Stimulated activated CD4-positive, alpha-beta T cell treated with anti-CD3 and anti-CD28 coated beads, Interleukin-15, amount 100 ng/mL, for 48 hours (primary cell): ENCODE data around the gene OAT.
"Not testable (repeated sequence)": the region's sequence is repeated elsewhere in the genome, so short reads cannot be mapped to it uniquely, and the experiment has no call there.

Source experiments
- DNase-seq, 2 donors: peaks; one replicate each; pipeline ENCODE4 v3.0.0-alpha.2; 2020; ENCODE audit warnings: low read depth in 2 of 2

The OAT gene

GRCh38 chr10:124378881-124379471 lies 39.7 kb downstream of the OAT start:
- no peak for DNase-seq

GRCh38 chr10:124378271-124378670 lies 40.5 kb downstream of the OAT start:
- DNase-seq = no peak

- no peak for DNase-seq
These were observed 41.6 kb downstream of the OAT start for GRCh38 chr10:124377101-124377500.

GRCh38 chr10:124376411-124376810 lies 42.3 kb downstream of the OAT start:
- DNase-seq = no peak

GRCh38 chr10:124375691-124376090 lies 43.0 kb downstream of the OAT start:
- no peak for DNase-seq

- DNase-seq = no peak
These were observed 43.4 kb downstream of the OAT start for GRCh38 chr10:124375353-124375614.

- DNase-seq = no peak
These were observed 44.0 kb downstream of the OAT start for GRCh38 chr10:124374535-124375352.

GRCh38 chr10:124372899-124373298 lies 45.8 kb downstream of the OAT start:
- no peak for DNase-seq

- DNase-seq = no peak
These were observed 48.3 kb downstream of the OAT start for GRCh38 chr10:124370426-124370825.

- no peak for DNase-seq
These were observed 48.7 kb downstream of the OAT start for GRCh38 chr10:124369986-124370385.

GRCh38 chr10:124369533-124369932 lies 49.2 kb downstream of the OAT start:
- DNase-seq = not testable (repeated sequence)

- DNase-seq = no peak
These were observed 49.7 kb downstream of the OAT start for GRCh38 chr10:124369066-124369465.

- no peak for DNase-seq
These were observed 50.8 kb downstream of the OAT start for GRCh38 chr10:124367936-124368335.

- DNase-seq = no peak
These were observed 51.3 kb downstream of the OAT start for GRCh38 chr10:124367414-124367813.

- no peak for DNase-seq
These were observed 51.9 kb downstream of the OAT start for GRCh38 chr10:124366825-124367224.

GRCh38 chr10:124366343-124366742 lies 52.4 kb downstream of the OAT start:
- no peak for DNase-seq

GRCh38 chr10:124364674-124365073 lies 54.0 kb downstream of the OAT start:
- DNase-seq = no peak

GRCh38 chr10:124362568-124362967 lies 56.2 kb downstream of the OAT start:
- no peak for DNase-seq

- DNase-seq = no peak
These were observed 59.3 kb downstream of the OAT start for GRCh38 chr10:124359336-124359832.

- no peak for DNase-seq
These were observed 61.2 kb downstream of the OAT start for GRCh38 chr10:124357561-124357885.

- no peak for DNase-seq
These were observed 61.8 kb downstream of the OAT start for GRCh38 chr10:124356701-124357560.
